PFSK-1 (cell line): ENCODE data around the gene PVRIG.

Source experiments
- FOXP2 ChIP-seq: optimal IDR thresholded peaks from 2 replicates; pipeline ENCODE3; 2011; ENCODE audit warnings: borderline replicate concordance, control low read depth, inconsistent platforms; ENCODE audit not compliant: insufficient read depth; ENCODE audit errors: extremely low read length, extremely low read depth
- POLR2AphosphoS5 ChIP-seq: IDR thresholded peaks from 2 replicates; pipeline ENCODE4 v1.6.1; 2012; ENCODE audit warnings: low read depth, mild to moderate bottlenecking, control low read depth, low read length, moderate library complexity
- REST ChIP-seq, 2 experiments: IDR thresholded peaks; 2 replicates each; pipeline versions ENCODE4 v1.6.1 to v1.8.0; 2011 to 2012; ENCODE audit warnings: low read depth in 2 of 2, low read length in 2 of 2, control low read depth in 1 of 2, inconsistent platforms in 1 of 2, mild to moderate bottlenecking in 1 of 2, moderate library complexity in 1 of 2; ENCODE audit not compliant: insufficient read depth in 1 of 2
- SIN3A ChIP-seq: IDR thresholded peaks from 2 replicates; pipeline ENCODE4 v1.6.1; 2012; ENCODE audit warnings: mild to moderate bottlenecking, low read length, moderate library complexity, borderline replicate concordance; ENCODE audit not compliant: insufficient read depth
- TAF1 ChIP-seq: IDR thresholded peaks from 2 replicates; pipeline ENCODE4 v1.6.1; 2012; ENCODE audit warnings: low read length, control low read depth, borderline replicate concordance; ENCODE audit not compliant: insufficient read depth

PVRIG gene

GRCh38 chr7:100221231-100221718 lies 1.5 kb downstream of the PVRIG start:
- TF ChIP-seq REST (IDR thresholded peaks at IDR 0.05; ENCODE audit: insufficient read depth in 1 of 2, low read depth in 2 of 2, low read length in 2 of 2) (no peak), TAF1 (no peak), POLR2AphosphoS5 (no peak), FOXP2 (no peak), SIN3A (no peak)

- TF ChIP-seq TAF1 (no peak), FOXP2 (no peak), POLR2AphosphoS5 (no peak), REST (IDR thresholded peaks at IDR 0.05; ENCODE audit: insufficient read depth in 1 of 2, low read depth in 2 of 2, low read length in 2 of 2) (no peak), SIN3A (no peak)
Measured at GRCh38 chr7:100221767-100222444, 2.2 kb downstream of the PVRIG start.

GRCh38 chr7:100222445-100223132 lies 2.8 kb downstream of the PVRIG start:
- no peak for TF ChIP-seq SIN3A
- no peak for TF ChIP-seq TAF1
- no peak for TF ChIP-seq REST (IDR thresholded peaks at IDR 0.05; ENCODE audit: insufficient read depth in 1 of 2, low read depth in 2 of 2, low read length in 2 of 2)
- no peak for TF ChIP-seq FOXP2
- no peak for TF ChIP-seq POLR2AphosphoS5

- no peak for TF ChIP-seq SIN3A
- TF ChIP-seq REST (IDR thresholded peaks at IDR 0.05; ENCODE audit: insufficient read depth in 1 of 2, low read depth in 2 of 2, low read length in 2 of 2), result no peak
- TF ChIP-seq FOXP2, result peak; percentile 39
- TF ChIP-seq POLR2AphosphoS5, result no peak
- TF ChIP-seq TAF1, result no peak
Measured at GRCh38 chr7:100247152-100247757, 27.5 kb downstream of the PVRIG start.
